Lung microvascular endothelial cell (primary cell): ENCODE results near the gene IL17RA. TPM values are rescaled to one million over a fixed set of nuclear protein-coding genes. Genes with fewer than 3 reads are reported as not detected.
"Not testable (repeated sequence)": the region's sequence is repeated elsewhere in the genome, so short reads cannot be mapped to it uniquely, and the experiment has no call there.

Source experiments
- DNase-seq, 2 donors: peaks; one replicate each; pipeline versions ENCODE4 v3.0.0 to v3.0.0-alpha.2; 2010; ENCODE audit warnings: low read depth in 2 of 2
- total RNA-seq: library from RNA; depleted of rRNA; stranded (reverse); fragments of >200 nt; gene quantifications from 2 replicates; pipeline ENCODE4 v1.2.1, GENCODE V29; 2014

The IL17RA gene
- total RNA-seq, 1 donor from 2014 or later = 1.8 TPM

GRCh38 chr22:17119481-17120202, 34.8 kb downstream of the IL17RA start:
- peak; percentile 27 to 45 for DNase-seq

- DNase-seq = peak; percentile 63 to 69
Observed at GRCh38 chr22:17120281-17120680, 35.5 kb downstream of the IL17RA start.

DNA sequence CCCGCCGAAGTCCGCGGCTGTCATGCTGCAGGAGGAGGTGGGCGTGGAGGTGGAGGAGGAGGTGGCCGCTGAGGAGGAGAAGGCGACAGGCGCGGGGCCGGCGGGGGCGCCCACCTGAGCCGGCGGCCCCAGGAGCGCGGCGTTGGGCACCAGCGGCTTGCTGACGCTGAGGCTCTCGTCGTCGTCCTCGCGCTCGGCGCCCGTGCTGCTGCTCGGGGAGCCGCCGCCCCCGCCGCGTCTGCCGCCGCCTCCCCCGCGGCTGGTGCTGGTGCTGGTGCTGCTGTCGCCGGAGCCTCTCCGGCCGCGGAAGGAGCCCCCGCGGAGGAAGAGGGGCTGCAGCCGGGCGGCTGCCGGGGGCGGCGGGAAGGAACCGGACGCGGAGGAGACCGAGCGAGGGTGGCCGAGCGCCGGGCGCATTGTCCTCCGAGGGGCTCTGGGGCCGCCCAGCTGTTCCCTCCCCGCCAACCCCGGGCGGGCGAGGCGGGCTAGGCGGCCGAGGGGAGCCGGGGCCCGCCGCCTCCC, 36.0 kb downstream of the IL17RA start:
- DNase-seq = peak; percentile 18 to 23

DNA sequence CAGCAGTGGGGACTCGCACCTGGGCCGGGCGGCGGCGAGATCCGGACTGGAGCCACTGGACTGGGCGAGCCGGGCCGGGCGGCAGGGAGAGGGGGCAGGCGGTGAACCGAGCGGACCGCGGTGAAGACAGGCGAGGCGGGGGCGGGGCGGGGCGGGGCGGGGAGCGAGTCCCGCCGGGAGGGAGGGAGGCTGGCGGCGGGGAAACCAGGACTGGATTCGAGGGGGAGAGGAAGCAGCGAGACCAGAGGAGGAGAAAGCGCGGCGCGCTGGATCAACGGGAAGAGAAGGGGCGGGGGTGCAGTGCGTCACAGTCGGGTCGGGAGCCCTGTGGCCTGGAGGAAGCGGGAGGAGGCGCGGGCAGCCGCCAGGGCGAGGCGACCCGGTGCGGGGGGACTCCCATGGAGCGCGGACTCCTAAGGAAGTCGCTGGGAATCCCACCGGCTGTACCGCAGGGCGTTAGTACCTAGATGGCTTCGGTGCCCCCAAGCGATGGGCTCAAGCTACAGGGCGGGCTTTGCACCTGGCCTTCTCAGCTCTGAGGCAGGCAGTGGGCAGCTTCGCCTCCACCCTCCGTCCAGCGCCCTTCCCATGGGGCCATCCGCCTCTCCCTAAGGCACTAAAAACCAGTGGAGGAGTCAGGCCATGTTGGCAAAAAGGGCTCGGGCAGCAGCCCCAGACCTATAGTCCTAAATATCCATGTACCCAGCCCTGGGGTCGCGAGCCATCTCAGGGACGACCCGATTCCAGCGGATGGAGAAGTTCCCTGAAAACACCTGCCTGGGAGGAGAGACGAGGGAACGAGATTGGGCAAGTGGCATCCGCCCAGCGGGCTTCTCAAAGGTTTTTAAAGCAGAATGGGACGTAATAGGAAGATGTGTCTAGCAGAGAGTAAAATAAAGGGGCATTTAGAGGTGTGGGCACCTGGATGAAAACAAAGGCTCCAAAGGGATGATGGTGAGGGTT, 36.7 kb downstream of the IL17RA start, which contains the start of gene TMEM121B:
Gene TMEM121B, minus strand, starts transcription at position 128 of the 963 bp plus-strand sequence. CDS start 233 bp downstream, outside the sequence.
- peak; percentile 42 to 43 for DNase-seq

- no peak for DNase-seq
Observed at GRCh38 chr22:17130199-17130598, 45.4 kb downstream of the IL17RA start.

DNA sequence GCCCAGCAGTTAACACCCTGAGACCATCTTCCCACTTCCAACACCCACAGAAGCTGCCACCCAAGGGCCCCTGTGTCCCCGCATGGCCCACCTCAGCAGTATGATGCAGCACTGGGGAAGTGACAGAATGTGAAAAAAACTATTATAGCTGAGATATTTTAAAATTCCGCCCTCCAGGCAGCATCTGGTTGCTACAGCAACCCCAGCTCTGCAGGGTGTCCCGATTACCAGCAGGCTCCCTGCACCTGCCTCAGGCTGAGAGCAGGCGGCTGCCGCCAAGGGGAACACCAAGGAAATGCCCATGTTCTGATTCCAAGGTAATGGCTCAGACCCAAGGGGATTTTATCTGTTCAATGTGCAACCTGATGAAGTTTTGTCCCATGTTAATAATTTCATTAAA, 46.9 kb downstream of the IL17RA start:
- DNase-seq = no peak

GRCh38 chr22:17132112-17132511, 47.3 kb downstream of the IL17RA start:
- DNase-seq = no peak

DNA sequence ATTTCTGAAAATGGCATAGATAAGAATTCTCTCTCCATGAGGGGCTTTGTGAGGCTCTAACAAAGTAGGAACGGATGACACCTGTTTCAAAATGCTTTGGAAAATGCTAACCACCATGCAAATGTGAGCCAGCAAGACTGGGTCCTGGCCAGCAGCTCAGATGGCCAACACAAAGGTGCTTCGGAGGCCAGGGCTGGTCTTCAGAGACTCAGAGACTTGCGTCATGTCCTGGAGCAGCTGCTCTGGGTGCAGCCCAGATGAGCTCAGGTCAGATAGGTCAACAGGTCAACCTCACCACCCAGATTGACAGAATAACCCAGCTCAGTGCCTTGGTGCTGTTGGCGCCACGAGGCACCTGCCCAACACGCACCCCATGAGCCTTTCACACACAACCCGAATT, 48.3 kb downstream of the IL17RA start:
- no peak for DNase-seq

DNA sequence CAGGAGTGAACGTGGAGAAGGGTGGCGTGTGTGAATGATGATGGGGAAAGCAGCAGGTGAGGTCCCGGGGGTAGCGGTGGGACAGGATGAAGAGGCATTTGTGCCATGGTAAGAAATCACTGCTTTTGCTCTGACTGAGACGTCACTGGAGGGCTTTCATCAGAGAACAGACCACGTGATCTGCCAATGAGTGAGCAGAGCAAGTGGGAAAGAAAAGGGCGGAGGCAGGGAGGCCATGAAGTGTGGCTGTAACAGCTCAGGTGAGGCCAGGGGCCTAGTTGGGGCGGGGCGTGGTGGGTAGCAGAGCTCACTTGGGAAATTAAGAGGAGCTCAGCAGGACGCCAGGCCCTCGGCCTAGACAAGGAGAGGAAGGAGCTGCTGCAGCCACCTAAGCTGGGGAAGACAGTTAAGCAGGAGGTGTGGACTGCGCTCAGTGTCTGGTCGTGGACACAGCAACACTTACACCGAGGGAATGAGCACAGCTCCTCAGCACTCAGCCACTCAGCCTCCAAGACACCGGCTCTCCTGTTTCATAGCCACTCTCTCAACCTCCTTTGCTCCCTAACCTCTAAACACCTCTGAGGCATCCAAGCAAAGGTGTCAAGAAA, 50.5 kb downstream of the IL17RA start:
- DNase-seq = no peak

DNA sequence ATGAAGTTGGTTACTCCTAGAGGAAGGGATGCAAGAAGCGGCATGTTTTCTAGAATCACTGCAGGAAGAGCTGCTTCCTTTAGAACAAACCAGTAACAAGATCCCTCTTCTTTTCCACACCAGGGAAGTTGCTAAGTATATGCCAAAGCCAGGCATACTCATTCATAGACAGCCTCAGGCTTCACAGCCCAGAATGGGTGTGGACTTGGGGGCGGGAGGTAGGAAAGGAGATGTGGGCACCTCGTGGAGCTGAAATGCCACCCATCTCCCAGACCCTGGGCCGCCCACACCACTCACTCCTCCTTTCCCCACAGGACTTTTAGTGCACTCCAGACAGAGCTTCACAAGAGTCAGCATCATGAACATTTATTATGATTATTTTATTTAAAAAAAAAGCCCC, 52.4 kb downstream of the IL17RA start:
- no peak for DNase-seq

GRCh38 chr22:17137861-17138425, 53.1 kb downstream of the IL17RA start:
- DNase-seq = no peak

DNA sequence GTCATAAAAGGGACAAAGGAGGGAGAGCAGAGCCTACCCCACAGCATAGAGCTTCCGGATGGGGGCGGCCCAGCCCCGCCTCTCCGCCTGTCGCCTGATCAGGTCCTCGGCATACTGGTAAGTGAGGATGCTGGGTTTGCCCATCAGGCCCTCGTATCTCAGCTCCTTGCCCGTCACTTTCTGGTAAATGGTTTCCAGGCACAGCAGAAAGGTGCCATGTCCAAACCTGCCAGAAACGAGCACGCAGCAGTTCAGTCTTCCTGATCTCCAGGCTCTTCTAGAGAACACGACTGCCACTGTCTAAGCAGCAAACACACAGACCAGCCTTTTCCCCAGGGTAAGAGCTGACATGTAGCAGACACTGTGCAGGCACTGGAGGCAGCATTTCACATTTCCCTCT, 53.7 kb downstream of the IL17RA start:
- no peak for DNase-seq

GRCh38 chr22:17140022-17140421, 55.2 kb downstream of the IL17RA start:
- no peak for DNase-seq

DNA sequence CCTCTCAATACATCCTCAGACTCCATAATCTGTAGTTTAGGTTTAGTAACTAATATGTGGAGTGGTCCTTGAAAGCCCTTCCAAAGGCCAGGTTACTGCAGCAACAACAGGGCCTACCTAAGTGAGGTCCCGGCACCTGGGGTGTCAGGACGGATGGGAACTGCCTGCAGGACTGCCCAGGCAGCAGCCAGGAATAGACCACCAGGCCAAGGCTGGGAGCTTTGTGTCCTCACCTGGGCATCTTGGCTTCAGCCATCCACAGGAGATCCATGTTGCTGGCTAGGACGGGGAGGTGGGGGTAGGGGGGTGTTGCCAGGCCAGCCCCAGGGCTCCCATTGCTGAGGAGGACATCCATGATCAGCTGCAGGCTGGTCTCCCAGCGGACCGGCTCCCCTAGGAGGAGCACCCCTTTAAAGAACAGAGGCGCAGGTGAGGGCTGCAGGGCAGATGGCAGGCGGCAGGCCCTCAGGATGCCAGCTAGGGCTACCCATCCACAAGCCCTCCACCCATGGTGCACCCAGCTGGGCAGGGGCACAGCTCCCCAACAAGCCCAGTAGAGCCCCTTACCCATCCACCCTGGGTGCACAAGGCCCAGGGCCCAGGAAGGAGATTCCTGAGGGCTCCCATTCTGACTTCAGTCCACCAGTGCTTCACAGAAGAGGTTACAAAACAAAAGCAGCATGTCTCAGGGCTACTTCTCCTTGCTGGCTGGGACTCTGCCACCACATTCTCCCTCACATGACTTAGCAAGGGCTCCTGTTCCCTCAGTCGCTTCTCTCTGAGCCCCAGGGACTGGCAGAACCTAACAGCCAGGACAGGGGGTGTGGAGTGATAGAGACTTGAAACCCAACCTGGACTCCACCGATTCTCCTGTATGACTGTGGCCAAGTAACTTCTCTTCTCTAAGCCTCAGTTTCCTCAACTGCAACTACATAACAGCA, 56.3 kb downstream of the IL17RA start:
- no peak for DNase-seq

GRCh38 chr22:17143101-17143500, 58.3 kb downstream of the IL17RA start:
- DNase-seq = no peak

- no peak for DNase-seq
Observed at GRCh38 chr22:17143826-17144225, 59.0 kb downstream of the IL17RA start.

- DNase-seq = no peak
Observed at GRCh38 chr22:17145021-17145680, 60.4 kb downstream of the IL17RA start.

- not testable (repeated sequence) for DNase-seq
Observed at GRCh38 chr22:17147458-17147857, 62.7 kb downstream of the IL17RA start.

DNA sequence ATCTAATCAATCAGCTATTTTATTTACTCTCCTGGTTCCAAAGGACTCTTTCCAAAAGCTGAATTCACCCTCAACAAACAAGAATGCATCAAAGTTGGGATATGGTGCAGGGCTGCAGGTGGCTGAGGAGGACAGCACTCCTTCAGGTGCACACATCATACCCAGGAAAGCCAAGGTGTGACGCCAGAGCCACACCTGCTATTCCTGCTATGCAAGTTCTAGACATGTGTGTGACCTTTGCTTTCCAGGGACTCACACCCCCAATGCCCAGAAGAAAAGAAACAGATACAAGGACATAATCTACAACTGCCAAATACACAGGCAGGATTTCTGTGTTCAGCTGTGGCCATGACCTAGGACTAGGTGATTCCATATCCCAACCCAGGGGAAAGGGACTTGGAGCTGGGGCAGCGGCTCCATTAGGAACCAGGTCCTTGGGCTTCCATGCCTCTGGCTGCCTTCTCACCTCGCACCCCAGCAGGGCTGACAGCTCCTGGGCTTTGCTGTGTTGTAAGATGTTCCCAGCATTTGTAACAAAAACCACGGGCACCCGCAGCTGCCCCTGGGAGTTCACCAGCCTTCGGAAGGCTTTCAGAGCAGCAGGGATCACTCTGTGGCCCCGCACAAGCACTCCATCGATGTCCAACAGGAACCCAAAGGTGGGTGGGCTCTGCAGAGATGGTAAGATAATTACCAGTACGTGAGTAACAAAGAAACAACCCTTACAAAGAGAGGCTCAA, 64.4 kb downstream of the IL17RA start:
- DNase-seq = no peak
